D721Med (cell line): ENCODE results near the gene F7.
"Not testable (repeated sequence)": the region's sequence is repeated elsewhere in the genome, so short reads cannot be mapped to it uniquely, and the experiment has no call there.

Experiments
- DNase-seq: peaks from one replicate; pipeline ENCODE4 v3.0.0; 2011; ENCODE audit warnings: low spot score; ENCODE audit not compliant: insufficient read length
- FAIRE-seq: peaks from 2 replicates; lab custom pipeline; 2011; peaks lifted over from hg19 to GRCh38; lab: Jason Lieb, UNC
- CTCF ChIP-seq: IDR thresholded peaks from 2 replicates; pipeline ENCODE4 v1.5.1; 2012; ENCODE audit warnings: mild to moderate bottlenecking, control low read depth; ENCODE audit not compliant: insufficient read depth; ENCODE audit errors: missing control alignments

Gene F7

GRCh38 chr13:113077953-113078901 is 27.4 kb upstream of the F7 start:
- FAIRE-seq (no peak), DNase-seq (no peak)
- no peak for TF ChIP-seq CTCF

- DNase-seq: no peak
- no peak for FAIRE-seq
- no peak for TF ChIP-seq CTCF
These were observed 26.4 kb upstream of the F7 start for GRCh38 chr13:113078902-113079780.

GRCh38 chr13:113079781-113080080 is 25.9 kb upstream of the F7 start:
- not testable (repeated sequence) for DNase-seq, FAIRE-seq

- FAIRE-seq: no peak
- TF ChIP-seq CTCF: no peak
These were observed 25.2 kb upstream of the F7 start for GRCh38 chr13:113080361-113080831.

GRCh38 chr13:113080901-113081521 is 24.6 kb upstream of the F7 start:
- no peak for TF ChIP-seq CTCF
- DNase-seq (no peak), FAIRE-seq (no peak)

More at GRCh38 chr13:113080361-113080831, 25.2 kb upstream of the F7 start:
- no peak for DNase-seq

- FAIRE-seq (no peak), DNase-seq (no peak)
- TF ChIP-seq CTCF: no peak
These were observed 23.2 kb upstream of the F7 start for GRCh38 chr13:113082198-113083021.
